H9 (cell line): ENCODE data around the gene MYOM1. TPM values are rescaled to one million over a fixed set of nuclear protein-coding genes. Genes with fewer than 3 reads are reported as not detected.

Experiments used
- DNase-seq: peaks from one replicate; pipeline ENCODE4 v3.0.0-alpha.2; 2017
- H2AFZ ChIP-seq: one replicate; pipeline ENCODE4 v1.6.1; 2013; ENCODE audit warnings: mild to moderate bottlenecking, low read length, control low read depth, moderate library complexity
- H2AK5ac ChIP-seq: 2 replicates; pipeline ENCODE4 v1.6.1; 2013; ENCODE audit warnings: low read length, control low read depth, mixed read lengths; ENCODE audit not compliant: insufficient read length
- H2BK120ac ChIP-seq: one replicate; pipeline ENCODE4 v1.6.1; 2013; ENCODE audit warnings: low read depth, mild to moderate bottlenecking, low read length, control low read depth, inconsistent platforms; ENCODE audit not compliant: poor library complexity, severe bottlenecking
- H2BK12ac ChIP-seq: 2 replicates; pipeline ENCODE4 v1.6.1; 2013; ENCODE audit warnings: low read length, control low read depth, mixed read lengths, low read depth; ENCODE audit not compliant: insufficient read length
- H2BK15ac ChIP-seq: 2 replicates; pipeline ENCODE4 v1.6.1; 2013; ENCODE audit warnings: low read depth, low read length, control low read depth
- H2BK20ac ChIP-seq: one replicate; pipeline ENCODE4 v1.6.1; 2013; ENCODE audit warnings: low read depth, mild to moderate bottlenecking, low read length, control low read depth, inconsistent platforms; ENCODE audit not compliant: poor library complexity, severe bottlenecking
- H2BK5ac ChIP-seq: 2 replicates; pipeline ENCODE4 v1.6.1; 2013; ENCODE audit warnings: low read length, control low read depth, mixed read lengths; ENCODE audit not compliant: insufficient read length
- H3K14ac ChIP-seq: 2 replicates; pipeline ENCODE4 v1.6.1; 2013; ENCODE audit warnings: low read length, control low read depth; ENCODE audit not compliant: insufficient read depth
- H3K18ac ChIP-seq: 2 replicates; pipeline ENCODE4 v1.6.1; 2013; ENCODE audit warnings: low read depth, mild to moderate bottlenecking, mixed read lengths, low read length, control low read depth; ENCODE audit not compliant: insufficient read length
- H3K23ac ChIP-seq: 2 replicates; pipeline ENCODE4 v1.6.1; 2013; ENCODE audit warnings: low read length, control low read depth, mixed read lengths, low read depth; ENCODE audit not compliant: insufficient read length
- H3K23me2 ChIP-seq: 2 replicates; pipeline ENCODE4 v1.6.1; 2013; ENCODE audit warnings: low read depth, mild to moderate bottlenecking, mixed read lengths, low read length, control low read depth; ENCODE audit not compliant: insufficient read length, poor library complexity, severe bottlenecking
- H3K27ac ChIP-seq: 2 replicates; pipeline ENCODE4 v1.5.1; 2013; ENCODE audit warnings: low read length, control low read depth, mixed read lengths, low read depth; ENCODE audit not compliant: insufficient read length
- H3K27me3 ChIP-seq: 2 replicates; pipeline ENCODE4 v1.6.1; 2013; ENCODE audit warnings: low read length, control low read depth, inconsistent platforms; ENCODE audit not compliant: insufficient read depth
- H3K4ac ChIP-seq: 2 replicates; pipeline ENCODE4 v1.6.1; 2013; ENCODE audit warnings: low read depth, mild to moderate bottlenecking, control low read depth, inconsistent platforms, low read length, moderate library complexity
- H3K4me1 ChIP-seq: 2 replicates; pipeline ENCODE4 v1.6.1; 2013; ENCODE audit warnings: low read length, control low read depth, inconsistent platforms; ENCODE audit not compliant: insufficient read depth
- H3K4me2 ChIP-seq: 2 replicates; pipeline ENCODE4 v1.6.1; 2013; ENCODE audit warnings: low read length, control low read depth, mixed read lengths; ENCODE audit not compliant: insufficient read length, insufficient read depth
- H3K56ac ChIP-seq: 2 replicates; pipeline ENCODE4 v1.6.1; 2013; ENCODE audit warnings: low read depth, mild to moderate bottlenecking, mixed read lengths, low read length, control low read depth; ENCODE audit not compliant: insufficient read length
- H3K79me1 ChIP-seq: 2 replicates; pipeline ENCODE4 v1.6.1; 2013; ENCODE audit warnings: low read depth, mild to moderate bottlenecking, moderate library complexity, low read length, control low read depth, inconsistent platforms; ENCODE audit not compliant: insufficient read depth, poor library complexity, severe bottlenecking
- H3K79me2 ChIP-seq: 2 replicates; pipeline ENCODE4 v1.6.1; 2013; ENCODE audit warnings: low read length, control low read depth, inconsistent platforms; ENCODE audit not compliant: insufficient read depth
- H3K9ac ChIP-seq: 2 replicates; pipeline ENCODE4 v1.6.1; 2013; ENCODE audit warnings: low read length, control low read depth, mixed read lengths; ENCODE audit not compliant: insufficient read length; ENCODE audit errors: extremely low read depth
- H3K9me3 ChIP-seq: one replicate; pipeline ENCODE4 v1.6.1; 2013; ENCODE audit warnings: low read depth, low read length, inconsistent platforms; ENCODE audit not compliant: control insufficient read depth
- H3T11ph ChIP-seq: one replicate; pipeline ENCODE4 v1.6.1; 2013; ENCODE audit warnings: mild to moderate bottlenecking, low read length, control low read depth, inconsistent platforms
- H4K20me1 ChIP-seq: one replicate; pipeline ENCODE4 v1.6.1; 2013; ENCODE audit not compliant: control insufficient read depth, insufficient read length, insufficient read depth
- H4K5ac ChIP-seq: 2 replicates; pipeline ENCODE4 v1.6.1; 2013; ENCODE audit warnings: low read depth, mild to moderate bottlenecking, mixed read lengths, low read length, control low read depth; ENCODE audit not compliant: insufficient read length
- H4K8ac ChIP-seq: replicated peaks from 2 replicates; pipeline ENCODE4 v1.6.1; 2013; ENCODE audit warnings: low read length, control low read depth, mixed read lengths, low read depth; ENCODE audit not compliant: insufficient read length
- H4K91ac ChIP-seq: 2 replicates; pipeline ENCODE4 v1.6.1; 2013; ENCODE audit warnings: low read depth, mild to moderate bottlenecking, moderate library complexity, mixed read lengths, low read length, control low read depth; ENCODE audit not compliant: insufficient read length
- H3K27ac Mint-ChIP-seq, 3 experiments: 2 replicates in 2 of 3; 3 replicates in 1 of 3; pipeline ENCODE4 v1.8.0; 2020 to 2021; ENCODE audit warnings: mixed read lengths in 3 of 3, mild to moderate bottlenecking in 1 of 3, moderate library complexity in 1 of 3
- H3K27me3 Mint-ChIP-seq: 2 replicates; pipeline ENCODE4 v1.8.0; 2021; ENCODE audit warnings: low read depth, mild to moderate bottlenecking, moderate library complexity, mixed read lengths
- H3K36me3 Mint-ChIP-seq, 3 experiments: 2 replicates in 2 of 3; 3 replicates in 1 of 3; pipeline ENCODE4 v1.8.0; 2020 to 2021; ENCODE audit warnings: low read depth in 3 of 3, mixed read lengths in 3 of 3; ENCODE audit not compliant: insufficient read depth in 1 of 3
- H3K4me1 Mint-ChIP-seq, 2 experiments: 2 replicates each; pipeline ENCODE4 v1.8.0; 2020; ENCODE audit warnings: mixed read lengths in 2 of 2
- H3K4me3 Mint-ChIP-seq, 2 experiments: 2 replicates in 1 of 2; 3 replicates in 1 of 2; pipeline ENCODE4 v1.8.0; 2020 to 2021; ENCODE audit warnings: mild to moderate bottlenecking in 2 of 2, mixed read lengths in 2 of 2, moderate library complexity in 1 of 2
- H3K9me3 Mint-ChIP-seq, 2 experiments: 2 replicates in 1 of 2; 3 replicates in 1 of 2; pipeline ENCODE4 v1.8.0; 2020; ENCODE audit warnings: mild to moderate bottlenecking in 2 of 2, mixed read lengths in 2 of 2, moderate library complexity in 1 of 2
- CTCF ChIP-seq: fragments of 200-600 bp; sonication (generic); conservative IDR thresholded peaks from 3 replicates; pipeline ENCODE4 v1.8.0; 2021; ENCODE audit warnings: antibody characterized with exemption, mild to moderate bottlenecking
- WGBS: extraction: QIAGEN DNeasy Blood & Tissue Kit; methylation state at CpG from one replicate; pipeline ENCODE4 v1.1.7; 2013; ENCODE audit warnings: missing lambda C conversion rate, low lambda C conversion rate, mixed read lengths; ENCODE audit not compliant: insufficient read length; ENCODE audit errors: extremely low coverage; 5-methylcytosine and 5-hydroxymethylcytosine counted together
- total RNA-seq: library from RNA; stranded (reverse); gene quantifications from 2 replicates; pipeline ENCODE4 v1.2.1, GENCODE V29; 2021

Gene MYOM1
- total RNA-seq, 1 experiment from 2014 or later, result 0.17 TPM

- Histone ChIP-seq H3K4me1 (no peaks in the 10 kb centered on the region), H2BK12ac (no peak overlapping the region), H2BK20ac (no peak overlapping the region), H3K4ac (peak overlapping the region; percentile 24; the same call in 1 of the 2 replicates), H3K79me2 (peaks cover 20% of the 10 kb centered on the region; the same call in 1 of the 2 replicates), H3K9ac (peak overlapping the region; percentile 94), H4K8ac (no peak overlapping the region), H2AFZ (no peak overlapping the region), H3K23me2 (peaks cover 10% of the 10 kb centered on the region), H2AK5ac (no peak overlapping the region), H3K79me1 (no peaks in the 10 kb centered on the region), H3K27ac (peak overlapping the region; percentile 29), H2BK120ac (peak overlapping the region; percentile 71), H4K91ac (no peak overlapping the region), H3K4me2 (peak overlapping the region; percentile 40), H3K18ac (peak overlapping the region; percentile 94), H3K23ac (no peak overlapping the region), H2BK15ac (no peak overlapping the region), H4K5ac (no peak overlapping the region), H3T11ph (peak overlapping the region; percentile 3), H3K27me3 (no peaks in the 10 kb centered on the region), H3K56ac (no peak overlapping the region), H3K14ac (peak overlapping the region; percentile 93), H3K9me3 (no peaks in the 10 kb centered on the region), H4K20me1 (no peaks in the 10 kb centered on the region), H2BK5ac (no peak overlapping the region)
- TF ChIP-seq CTCF, result no peak
- peaks cover 26% of the 10 kb centered on the region in 2 experiments for H3K4me1 Mint-ChIP-seq
- no peaks in the 10 kb centered on the region for H3K27me3 Mint-ChIP-seq
- peak overlapping the region; percentile 84 to 91 for H3K4me3 Mint-ChIP-seq
- H3K36me3 Mint-ChIP-seq, result peaks cover 11 to 19% (median 16%) of the 10 kb centered on the region in 3 experiments
- H3K9me3 Mint-ChIP-seq, result no peaks in the 10 kb centered on the region; a peak in 1 of 5 replicates
- WGBS, result no CpG with 5 or more reads among the region's 22 CpGs
- no peak for DNase-seq
- peak overlapping the region; percentile 59 to 96 (median 94) for H3K27ac Mint-ChIP-seq
Observed at GRCh38 chr18:3248062-3248657, 28.4 kb upstream of the MYOM1 start.
